Subcutaneous abdominal adipose tissue (tissue), 5 donors: ENCODE results near the gene ACOT8.

ENCODE experiments used
- H3K27ac ChIP-seq: one replicate; pipeline ENCODE4 v1.7.0; 2013; ENCODE audit warnings: low read depth, mild to moderate bottlenecking, inconsistent platforms, low read length, moderate library complexity
- H3K27me3 ChIP-seq, 5 donors: one replicate each; pipeline ENCODE4 v1.7.0; 2013; ENCODE audit warnings: low read length in 5 of 5, inconsistent platforms in 1 of 5; ENCODE audit not compliant: control insufficient read depth in 5 of 5, insufficient read depth in 4 of 5
- H3K36me3 ChIP-seq, 5 donors: one replicate each; pipeline ENCODE4 v1.7.0; 2013; ENCODE audit warnings: low read length in 5 of 5; ENCODE audit not compliant: control insufficient read depth in 5 of 5, insufficient read depth in 5 of 5
- H3K4me1 ChIP-seq, 5 donors: one replicate each; pipeline ENCODE4 v1.7.0; 2013; ENCODE audit warnings: low read length in 5 of 5, mild to moderate bottlenecking in 3 of 5, moderate library complexity in 1 of 5; ENCODE audit not compliant: control insufficient read depth in 5 of 5, insufficient read depth in 5 of 5
- H3K4me3 ChIP-seq, 5 donors: one replicate each; pipeline ENCODE4 v1.7.0; 2013; ENCODE audit warnings: low read length in 5 of 5, low read depth in 1 of 5
- H3K9ac ChIP-seq, 5 donors: one replicate each; pipeline ENCODE4 v1.7.0; 2013; ENCODE audit warnings: low read length in 5 of 5, mild to moderate bottlenecking in 4 of 5, moderate library complexity in 3 of 5
- H3K9me3 ChIP-seq, 5 donors: one replicate each; pipeline ENCODE4 v1.7.0; 2013; ENCODE audit warnings: low read length in 5 of 5; ENCODE audit not compliant: control insufficient read depth in 5 of 5
- donor health status: healthy.
- donor health status: healthy.
- donor health status: healthy.
- donor health status: healthy.
- donor health status: healthy.

ACOT8 gene

DNA sequence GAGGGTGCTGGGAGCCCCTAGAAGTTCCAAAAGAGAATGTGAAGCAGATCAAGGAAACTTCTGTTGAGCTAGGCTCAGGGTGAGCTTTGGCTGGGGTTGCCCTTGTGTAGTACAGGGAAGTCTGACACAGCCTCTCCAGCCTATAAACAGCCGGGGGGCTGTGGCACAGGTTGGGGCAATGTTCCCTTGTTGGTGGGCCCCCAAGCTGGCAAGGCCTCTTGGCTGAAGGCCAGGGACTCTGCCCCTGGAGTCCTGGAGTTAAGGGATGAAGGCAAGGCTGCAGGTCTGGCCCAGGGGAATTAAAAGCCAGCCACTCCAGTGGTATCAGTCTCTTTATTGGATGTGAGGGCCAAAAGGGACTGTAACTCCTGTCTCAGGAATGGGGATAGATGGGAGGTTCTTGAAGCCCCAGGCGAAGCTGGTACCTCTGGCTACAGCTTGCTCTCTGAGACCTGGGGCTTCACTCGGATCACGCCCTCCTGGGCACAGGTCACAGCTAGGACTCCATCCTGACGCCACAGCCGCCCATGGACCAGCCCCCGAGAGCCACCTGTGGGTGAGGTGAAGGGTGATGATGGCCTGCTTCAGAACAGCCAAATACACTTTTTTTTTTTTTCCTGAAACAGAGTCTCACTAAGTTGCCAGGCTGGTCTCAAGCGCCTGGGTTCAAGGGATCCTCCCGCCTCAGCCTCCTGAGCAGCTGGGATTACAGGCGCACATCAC is 15.6 kb downstream of the ACOT8 start:
- H3K4me1 ChIP-seq, result peaks cover 4 to 53% (median 32%) of the 10 kb centered on the region in 5 donors
- no peaks in the 10 kb centered on the region for H3K9me3 ChIP-seq
- H3K9ac ChIP-seq, result peak overlapping the region in 1 of 5 donors; percentile 23
- H3K36me3 ChIP-seq, result peaks cover 4 to 76% (median 61%) of the 10 kb centered on the region in 5 donors
- H3K27me3 ChIP-seq, result no peaks in the 10 kb centered on the region
- peak overlapping the region; percentile 69 for H3K27ac ChIP-seq
- no peak overlapping the region for H3K4me3 ChIP-seq

DNA sequence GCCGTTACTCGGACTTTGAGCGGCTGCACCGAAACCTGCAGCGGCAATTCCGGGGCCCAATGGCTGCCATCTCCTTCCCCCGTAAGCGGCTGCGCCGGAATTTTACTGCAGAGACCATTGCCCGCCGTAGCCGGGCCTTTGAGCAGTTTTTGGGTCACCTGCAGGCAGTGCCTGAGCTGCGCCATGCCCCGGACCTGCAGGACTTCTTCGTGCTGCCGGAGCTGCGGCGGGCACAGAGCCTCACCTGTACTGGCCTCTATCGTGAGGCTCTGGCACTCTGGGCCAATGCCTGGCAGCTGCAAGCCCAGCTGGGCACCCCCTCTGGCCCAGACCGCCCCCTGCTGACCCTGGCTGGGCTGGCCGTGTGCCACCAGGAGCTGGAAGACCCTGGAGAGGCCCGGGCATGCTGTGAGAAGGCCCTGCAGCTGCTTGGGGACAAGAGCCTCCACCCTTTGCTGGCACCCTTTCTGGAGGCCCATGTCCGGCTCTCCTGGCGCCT is 16.4 kb downstream of the ACOT8 start:
- no peaks in the 10 kb centered on the region for H3K27me3 ChIP-seq
- no peaks in the 10 kb centered on the region for H3K9me3 ChIP-seq
- no peak overlapping the region for H3K9ac ChIP-seq
- H3K27ac ChIP-seq, result peak overlapping the region; percentile 60
- H3K4me1 ChIP-seq, result peaks cover 4 to 57% (median 36%) of the 10 kb centered on the region in 5 donors
- peaks cover 4 to 72% (median 57%) of the 10 kb centered on the region in 5 donors for H3K36me3 ChIP-seq
- H3K4me3 ChIP-seq, result no peak overlapping the region

DNA sequence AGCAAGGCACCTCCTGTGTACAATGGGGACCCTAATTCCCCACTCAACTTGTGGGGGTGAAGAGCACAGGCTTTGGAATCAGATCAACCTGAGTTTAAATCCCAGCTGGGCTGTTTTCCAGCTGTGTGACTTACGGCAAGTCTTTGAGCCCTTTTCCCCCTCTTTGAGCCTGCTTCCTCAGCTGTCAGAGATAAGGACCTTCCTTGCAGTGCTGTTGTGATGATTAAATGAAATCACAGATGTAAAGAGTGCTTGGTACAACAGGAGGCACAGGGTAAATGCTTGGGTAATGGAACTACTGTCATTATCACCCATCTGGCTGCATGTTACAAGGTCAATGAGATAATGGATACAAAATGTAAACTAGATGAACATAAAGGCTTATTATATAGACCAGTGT is 20.4 kb downstream of the ACOT8 start:
- Histone ChIP-seq H3K9ac (peak overlapping the region in 3 of 5 donors; percentile 7 to 51 (median 32)), H3K36me3 (peaks cover 2 to 36% (median 21%) of the 10 kb centered on the region in 5 donors), H3K27me3 (no peaks in the 10 kb centered on the region), H3K4me3 (peak overlapping the region; percentile 0 to 49 (median 34)), H3K27ac (peak overlapping the region; percentile 94), H3K4me1 (peaks cover 6 to 65% (median 47%) of the 10 kb centered on the region in 5 donors), H3K9me3 (no peaks in the 10 kb centered on the region)

DNA sequence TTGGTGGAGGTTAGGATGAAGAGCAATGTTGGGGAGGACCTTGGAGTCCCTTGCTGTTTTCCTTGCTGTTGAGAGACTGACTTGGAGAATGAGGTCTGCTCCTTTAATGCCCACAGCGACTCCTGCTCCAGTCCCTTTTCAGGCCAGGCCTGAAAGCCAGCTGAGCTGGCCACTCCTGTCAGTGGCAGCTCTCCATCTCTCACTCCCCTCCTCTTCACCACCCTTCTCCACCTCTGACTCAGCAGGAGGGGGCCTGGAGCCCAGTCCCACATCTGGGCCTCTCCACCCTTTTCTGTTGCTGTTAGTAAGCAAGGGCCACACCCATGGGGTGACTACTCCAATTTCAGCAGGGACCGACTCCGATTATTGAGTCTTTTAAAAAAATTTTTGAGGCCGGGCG is 21.4 kb downstream of the ACOT8 start:
- Histone ChIP-seq H3K9ac (peak overlapping the region in 4 of 5 donors; percentile 12 to 90 (median 83)), H3K27me3 (no peaks in the 10 kb centered on the region), H3K36me3 (peaks cover 2 to 26% (median 11%) of the 10 kb centered on the region in 5 donors), H3K4me1 (peaks cover 6 to 55% (median 45%) of the 10 kb centered on the region in 5 donors), H3K9me3 (no peaks in the 10 kb centered on the region), H3K4me3 (peak overlapping the region; percentile 71 to 85 (median 83)), H3K27ac (peak overlapping the region; percentile 94)

DNA sequence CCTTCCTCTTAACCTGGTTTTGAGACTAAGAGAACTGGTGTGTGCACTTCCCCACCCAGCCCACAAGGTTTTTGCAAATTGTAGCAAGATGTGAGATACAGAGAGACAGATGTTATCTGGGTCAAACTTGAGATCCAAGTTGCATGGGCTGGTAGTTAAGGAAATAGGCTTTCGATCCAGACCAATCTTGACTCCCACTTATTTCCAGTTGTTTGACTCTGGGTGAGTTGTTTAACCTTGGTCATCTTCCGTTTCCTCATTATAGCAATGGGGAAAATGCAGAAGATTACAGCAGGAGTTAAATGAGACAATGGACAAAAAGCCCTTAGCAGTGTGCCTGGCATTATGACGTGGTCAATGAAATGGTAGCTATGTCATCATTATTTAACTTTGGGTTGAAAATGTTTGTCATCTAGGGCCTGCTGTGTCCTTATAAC is 21.8 kb downstream of the ACOT8 start:
- Histone ChIP-seq H3K4me1 (peaks cover 6 to 51% (median 45%) of the 10 kb centered on the region in 5 donors), H3K36me3 (peaks cover 2 to 21% (median 7%) of the 10 kb centered on the region in 5 donors), H3K9ac (peak overlapping the region in 4 of 5 donors; percentile 72 to 90 (median 83)), H3K9me3 (no peaks in the 10 kb centered on the region), H3K27me3 (no peaks in the 10 kb centered on the region), H3K4me3 (peak overlapping the region; percentile 71 to 85 (median 83)), H3K27ac (peak overlapping the region; percentile 94)

DNA sequence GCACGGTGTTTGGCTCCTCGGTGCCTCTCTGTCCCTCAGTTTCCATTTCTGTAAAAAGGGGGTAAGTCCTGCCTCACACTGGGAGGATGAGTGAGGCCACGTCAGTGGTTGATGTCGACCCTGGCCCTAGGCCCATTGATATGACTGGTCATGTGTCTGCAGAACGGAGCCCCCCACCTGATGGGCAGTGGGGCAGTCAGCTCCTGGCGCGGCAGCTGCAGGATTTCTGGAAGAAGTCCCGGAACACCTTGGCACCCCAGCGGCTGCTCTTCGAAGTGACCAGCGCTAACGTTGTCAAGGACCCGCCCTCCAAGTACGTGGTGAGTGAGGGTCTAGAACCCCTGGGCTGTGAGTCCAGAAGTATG is 22.4 kb downstream of the ACOT8 start:
- Histone ChIP-seq H3K9ac (peak overlapping the region; percentile 63 to 90 (median 73)), H3K9me3 (no peaks in the 10 kb centered on the region), H3K4me1 (peaks cover 6 to 50% (median 45%) of the 10 kb centered on the region in 5 donors), H3K27me3 (no peaks in the 10 kb centered on the region), H3K27ac (peak overlapping the region; percentile 94), H3K4me3 (peak overlapping the region; percentile 71 to 85 (median 83)), H3K36me3 (peaks cover 0 to 15% (median 2%) of the 10 kb centered on the region in 5 donors)

DNA sequence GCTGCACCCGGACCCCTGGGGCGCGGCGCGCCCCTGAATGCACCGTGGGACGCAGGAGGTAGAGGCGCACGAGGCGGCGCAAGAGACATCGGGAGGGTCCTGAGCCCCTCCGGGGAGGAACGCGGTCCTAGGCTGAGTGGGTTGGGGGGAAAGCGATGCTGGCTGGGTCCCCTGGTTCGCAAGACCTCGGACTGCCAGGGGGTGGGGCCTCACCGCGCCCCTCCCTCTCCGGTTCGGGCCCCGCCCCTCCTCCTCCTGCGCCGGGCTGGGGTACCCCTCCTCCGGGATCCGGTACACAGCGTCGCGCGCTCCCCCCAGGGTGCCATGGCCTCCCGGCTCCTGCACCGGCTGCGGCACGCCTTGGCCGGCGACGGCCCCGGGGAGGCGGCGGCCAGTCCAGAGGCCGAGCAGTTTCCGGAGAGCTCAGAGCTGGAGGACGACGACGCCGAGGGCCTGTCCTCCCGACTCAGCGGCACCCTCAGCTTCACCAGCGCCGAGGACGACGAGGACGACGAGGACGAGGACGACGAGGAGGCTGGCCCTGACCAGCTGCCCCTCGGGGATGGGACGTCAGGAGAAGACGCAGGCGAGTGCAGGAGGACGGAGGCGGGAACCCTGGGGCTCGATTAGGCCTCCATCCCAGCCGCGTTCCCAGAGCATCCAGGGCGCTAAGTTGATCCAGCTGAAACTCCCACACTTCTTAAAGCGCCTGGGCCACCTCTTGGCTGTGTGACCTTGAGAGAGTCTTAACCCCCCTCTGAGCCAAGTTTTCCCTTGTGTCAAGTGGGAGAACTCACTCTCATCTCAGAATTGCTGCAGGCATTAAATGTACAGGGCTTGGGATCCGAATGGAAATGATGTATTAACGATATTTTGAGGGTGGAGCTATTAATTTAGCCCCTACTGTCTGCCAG is 23.1 kb downstream of the ACOT8 start:
- Histone ChIP-seq H3K36me3 (peaks cover 0 to 13% (median 0%) of the 10 kb centered on the region in 5 donors), H3K4me1 (peaks cover 6 to 50% (median 45%) of the 10 kb centered on the region in 5 donors), H3K27ac (peak overlapping the region; percentile 94), H3K4me3 (peak overlapping the region; percentile 71 to 85 (median 83)), H3K9ac (peak overlapping the region in 4 of 5 donors; percentile 72 to 90 (median 81)), H3K27me3 (no peaks in the 10 kb centered on the region), H3K9me3 (no peaks in the 10 kb centered on the region)

DNA sequence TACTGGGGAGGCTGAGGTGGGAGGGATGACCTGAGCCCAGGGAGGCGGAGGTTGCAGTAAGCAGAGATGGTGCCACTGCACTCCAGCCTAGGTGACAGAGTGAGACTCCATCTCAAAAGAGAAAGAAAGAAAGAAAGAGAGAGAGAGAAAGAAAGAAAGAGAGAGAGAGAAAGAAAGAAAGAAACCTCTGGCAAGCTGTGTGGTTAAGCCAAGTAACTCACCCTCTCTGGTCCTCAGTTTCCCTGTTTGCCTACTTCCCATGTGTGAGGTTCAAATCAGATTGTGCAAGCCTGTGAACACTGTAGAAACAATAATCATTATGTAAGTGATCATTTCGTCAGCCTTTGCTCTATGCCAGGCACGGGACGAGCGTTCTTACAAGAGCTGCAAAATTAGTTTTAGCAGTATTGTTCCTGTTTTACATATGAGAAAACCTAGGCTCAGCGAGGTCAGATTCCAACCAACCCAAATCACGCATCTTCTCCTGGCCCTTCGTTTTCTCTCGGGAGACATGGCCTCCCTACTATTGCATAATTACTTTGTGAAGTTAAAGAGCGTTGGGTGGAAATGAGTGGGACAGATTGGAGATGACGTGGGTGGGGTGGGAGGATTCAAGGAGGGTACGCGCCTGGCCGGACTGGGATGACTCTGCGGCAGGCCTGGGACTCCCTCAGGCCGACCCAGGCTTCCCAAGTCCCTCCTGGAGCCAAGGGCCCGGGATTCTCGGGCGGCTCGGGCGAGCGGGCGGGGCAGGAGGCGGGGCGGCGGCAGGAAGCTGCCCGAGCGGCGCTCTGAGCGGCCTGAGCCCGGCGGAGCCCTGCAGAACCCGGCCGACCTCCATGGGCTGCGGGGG is 23.9 kb downstream of the ACOT8 start, which contains the start of gene SNX21:
TSS of gene SNX21 (plus strand) at position 770 of the 853 bp plus-strand sequence. CDS start 121 bp downstream, outside the sequence.
- no peaks in the 10 kb centered on the region for H3K27me3 ChIP-seq
- no peaks in the 10 kb centered on the region for H3K9me3 ChIP-seq
- peak within 1 kb of the TSS; percentile 94 for H3K27ac ChIP-seq
- peak within 1 kb of the TSS; percentile 71 to 85 (median 83) for H3K4me3 ChIP-seq
- peaks cover 6 to 58% (median 51%) of the 10 kb centered on the region in 5 donors for H3K4me1 ChIP-seq
- peak within 1 kb of the TSS; percentile 72 to 90 (median 89) for H3K9ac ChIP-seq
- H3K36me3 ChIP-seq, result peaks cover 0 to 10% (median 0%) of the 10 kb centered on the region in 5 donors

DNA sequence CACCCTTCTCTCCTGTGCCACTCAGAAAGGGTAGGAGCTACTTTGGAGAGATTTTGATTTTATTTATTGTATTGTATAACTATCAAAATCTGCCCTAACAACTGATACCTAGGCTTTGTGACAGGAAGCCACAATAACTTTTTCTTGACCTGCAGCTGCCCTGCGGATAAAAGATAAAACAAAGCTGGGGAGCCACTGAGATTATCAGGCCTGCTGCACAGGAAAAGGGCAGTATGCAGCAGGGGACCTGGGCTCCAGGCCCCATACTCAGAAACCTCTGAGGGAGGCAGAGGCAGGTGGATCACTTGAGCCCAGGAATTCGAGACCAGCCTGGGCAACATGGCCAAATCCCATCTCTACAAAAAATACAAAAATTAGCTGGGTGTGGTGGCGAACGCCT is 24.6 kb downstream of the ACOT8 start:
- Histone ChIP-seq H3K9ac (peak overlapping the region in 2 of 5 donors; percentile 58 to 89), H3K4me1 (peaks cover 7 to 63% (median 52%) of the 10 kb centered on the region in 5 donors), H3K27ac (peak overlapping the region; percentile 94), H3K9me3 (no peaks in the 10 kb centered on the region), H3K27me3 (no peaks in the 10 kb centered on the region), H3K4me3 (peak overlapping the region in 2 of 5 donors; percentile 71 to 72), H3K36me3 (peaks cover 0 to 10% (median 0%) of the 10 kb centered on the region in 5 donors)
